HFF-Myc (cell line): ENCODE results near the gene OR5M10.
A peak's percentile ranks its signal among the peaks of the same experiment; 100 is the strongest.
"Not testable (repeated sequence)": the region's sequence is repeated elsewhere in the genome, so short reads cannot be mapped to it uniquely, and the experiment has no call there.

Experiments
- DNase-seq: peaks from one replicate; pipeline ENCODE4 v3.0.0-alpha.2; 2011; ENCODE audit warnings: low read depth; ENCODE audit errors: extremely low read depth
- H3K4me3 ChIP-seq: replicated peaks from 2 replicates; pipeline ENCODE4 v1.5.1; 2011; ENCODE audit warnings: low read depth, mild to moderate bottlenecking, control low read depth, low read length
- CTCF ChIP-seq: IDR thresholded peaks from 2 replicates; pipeline ENCODE4 v1.5.1; 2012; ENCODE audit warnings: mild to moderate bottlenecking, low read depth, low read length, control low read depth; ENCODE audit errors: missing control alignments

Gene OR5M10

GRCh38 chr11:56577621-56578020 lies at the start of gene OR5M10:
TSS of gene OR5M10 (minus strand) at chr11:56577721. CDS start at chr11:56577721, 0 bp downstream.
- no peak for TF ChIP-seq CTCF
- no peak for DNase-seq
- H3K4me3 ChIP-seq = no peak within 1 kb of the TSS

DNA sequence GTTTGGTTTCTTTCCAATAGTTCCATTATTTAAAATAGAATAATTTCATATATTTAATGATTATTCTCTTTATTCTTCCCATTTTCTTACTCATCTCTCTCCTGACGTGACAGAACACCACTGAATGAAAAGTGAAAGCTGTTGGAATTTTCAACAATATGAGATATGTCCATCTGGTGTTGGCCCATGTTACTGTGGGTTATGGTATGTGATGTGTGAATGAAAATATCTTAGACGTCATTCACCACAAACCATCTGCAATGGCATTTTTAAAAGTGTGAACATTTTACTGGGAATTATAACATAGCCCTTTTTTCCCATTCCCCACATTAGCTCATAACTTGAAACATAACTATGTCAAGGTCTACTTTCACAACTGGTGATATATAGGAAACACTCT lies 48.4 kb upstream of the OR5M10 start:
- no peak for TF ChIP-seq CTCF
- DNase-seq = no peak
- no peak overlapping the region for H3K4me3 ChIP-seq

- peak; percentile 1 for DNase-seq
- H3K4me3 ChIP-seq = no peak overlapping the region
- no peak for TF ChIP-seq CTCF
Measured at GRCh38 chr11:56624661-56625110, 47.2 kb upstream of the OR5M10 start.

DNA sequence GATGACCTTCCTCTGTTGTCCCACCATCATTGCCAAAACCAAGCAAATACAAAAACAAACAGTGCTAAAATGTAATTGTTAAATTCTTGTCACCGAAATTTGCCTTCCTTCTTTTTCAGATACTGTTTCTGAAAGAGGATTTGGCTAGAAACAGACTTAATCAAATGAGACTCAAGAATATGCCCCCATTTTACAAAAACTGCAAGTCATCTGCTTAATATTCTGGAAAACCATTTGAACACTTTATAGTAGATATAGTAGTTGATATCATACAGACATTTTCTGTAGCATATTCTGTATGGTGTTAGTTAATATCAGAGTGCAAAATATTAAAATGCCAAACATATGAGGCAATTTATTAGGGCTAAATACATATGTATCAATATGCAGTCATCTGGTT lies 33.7 kb upstream of the OR5M10 start:
- TF ChIP-seq CTCF = no peak
- no peak overlapping the region for H3K4me3 ChIP-seq
- DNase-seq = no peak

DNA sequence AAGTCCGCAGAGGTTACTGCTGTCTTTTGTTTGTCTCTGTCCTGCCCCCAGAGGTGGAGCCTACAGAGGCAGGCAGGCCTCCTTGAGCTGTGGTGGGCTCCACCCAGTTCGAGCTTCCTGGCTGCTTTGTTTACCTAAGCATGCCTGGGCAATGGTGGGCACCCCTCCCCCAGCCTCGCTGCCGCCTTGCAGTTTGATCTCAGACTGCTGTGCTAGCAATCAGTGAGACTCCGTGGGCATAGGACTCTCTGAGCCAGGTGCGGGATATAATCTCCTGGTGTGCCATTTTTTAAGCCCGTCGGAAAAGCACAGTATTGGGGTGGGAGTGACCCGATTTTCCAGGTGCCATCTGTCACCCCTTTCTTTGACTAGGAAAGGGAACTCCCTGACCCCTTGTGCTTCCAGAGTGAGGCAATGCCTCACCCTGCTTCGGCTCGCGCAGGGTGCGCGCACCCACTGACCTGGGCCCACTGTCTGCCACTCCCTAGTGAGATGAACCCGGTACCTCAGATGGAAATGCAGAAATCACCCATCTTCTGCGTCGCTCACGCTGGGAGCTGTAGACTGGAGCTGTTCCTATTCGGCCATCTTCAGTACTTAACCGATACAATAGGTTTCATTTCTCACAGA lies 14.7 kb upstream of the OR5M10 start:
- not testable (repeated sequence) for H3K4me3 ChIP-seq, DNase-seq

DNA sequence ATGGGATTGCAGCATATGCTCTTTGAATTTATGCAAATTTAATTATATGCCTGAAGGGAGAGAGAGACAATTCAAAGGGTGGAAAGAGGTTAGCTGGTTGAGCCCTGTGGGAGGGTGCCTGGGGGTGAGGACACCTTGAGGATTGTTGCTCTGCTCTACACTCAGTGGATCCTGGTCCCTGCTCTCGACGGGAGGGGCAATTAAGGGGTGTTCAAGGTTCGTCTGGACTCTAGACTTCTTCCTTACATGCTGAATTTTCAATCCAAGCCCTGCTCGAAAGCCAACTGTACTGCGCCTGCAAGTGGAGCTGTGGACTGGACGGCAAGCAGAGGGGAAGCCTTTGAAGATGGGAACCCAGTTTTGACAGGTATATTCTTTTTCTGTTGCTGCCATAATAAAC lies 18.9 kb downstream of the OR5M10 start:
- H3K4me3 ChIP-seq = no peak overlapping the region
- DNase-seq = no peak
- no peak for TF ChIP-seq CTCF

- not testable (repeated sequence) for H3K4me3 ChIP-seq, DNase-seq
Measured at GRCh38 chr11:56554691-56555090, 22.8 kb downstream of the OR5M10 start.

GRCh38 chr11:56545531-56545930 lies 32.0 kb downstream of the OR5M10 start:
- no peak for DNase-seq
- TF ChIP-seq CTCF = no peak
- no peak overlapping the region for H3K4me3 ChIP-seq
